ENCODE results near the gene LRCH3.
"Not testable (repeated sequence)": the region's sequence is repeated elsewhere in the genome, so short reads cannot be mapped to it uniquely, and the experiment has no call there.

The LRCH3 gene

GRCh38 chr3:197882586-197882985, 91.5 kb downstream of the LRCH3 start:
- no peak for DNase-seq (ENCODE audit: low read depth in 2 of 3, low spot score in 2 of 3)

GRCh38 chr3:197883541-197883940, 92.5 kb downstream of the LRCH3 start:
- DNase-seq (ENCODE audit: low read depth in 2 of 3, low spot score in 2 of 3): no peak

GRCh38 chr3:197884330-197884729, 93.3 kb downstream of the LRCH3 start:
- not testable (repeated sequence) for DNase-seq (ENCODE audit: low read depth in 2 of 3, low spot score in 2 of 3)

- DNase-seq (ENCODE audit: low read depth in 2 of 3, low spot score in 2 of 3): not testable (repeated sequence)
Observed at GRCh38 chr3:197886052-197886451, 95.0 kb downstream of the LRCH3 start.

- not testable (repeated sequence) for DNase-seq (ENCODE audit: low read depth in 2 of 3, low spot score in 2 of 3)
Observed at GRCh38 chr3:197887430-197888053, 96.5 kb downstream of the LRCH3 start.

GRCh38 chr3:197888511-197888910, 97.5 kb downstream of the LRCH3 start:
- no peak for DNase-seq (ENCODE audit: low read depth in 2 of 3, low spot score in 2 of 3)

- no peak for DNase-seq (ENCODE audit: low read depth in 2 of 3, low spot score in 2 of 3)
Observed at GRCh38 chr3:197889204-197889930, 98.3 kb downstream of the LRCH3 start.

GRCh38 chr3:197890693-197891092, 99.6 kb downstream of the LRCH3 start:
- no peak for DNase-seq (ENCODE audit: low read depth in 2 of 3, low spot score in 2 of 3)

- DNase-seq (ENCODE audit: low read depth in 2 of 3, low spot score in 2 of 3): no peak
Observed at GRCh38 chr3:197892162-197892561, 101.1 kb downstream of the LRCH3 start.

- DNase-seq (ENCODE audit: low read depth in 2 of 3, low spot score in 2 of 3): no peak
Observed at GRCh38 chr3:197896421-197896820, 105.4 kb downstream of the LRCH3 start.

GRCh38 chr3:197899833-197900478, 108.9 kb downstream of the LRCH3 start:
- DNase-seq (ENCODE audit: low read depth in 2 of 3, low spot score in 2 of 3): no peak

- no peak for DNase-seq (ENCODE audit: low read depth in 2 of 3, low spot score in 2 of 3)
Observed at GRCh38 chr3:197901626-197902025, 110.6 kb downstream of the LRCH3 start.

- peak; percentile 67 to 81 (median 79) for DNase-seq (ENCODE audit: low read depth in 2 of 3, low spot score in 2 of 3)
Observed at GRCh38 chr3:197906023-197906849, 115.2 kb downstream of the LRCH3 start.

- no peak for DNase-seq (ENCODE audit: low read depth in 2 of 3, low spot score in 2 of 3)
Observed at GRCh38 chr3:197906850-197907187, 115.8 kb downstream of the LRCH3 start.

- no peak for DNase-seq (ENCODE audit: low read depth in 2 of 3, low spot score in 2 of 3)
Observed at GRCh38 chr3:197907196-197907595, 116.1 kb downstream of the LRCH3 start.

GRCh38 chr3:197908550-197908949, 117.5 kb downstream of the LRCH3 start:
- DNase-seq (ENCODE audit: low read depth in 2 of 3, low spot score in 2 of 3): not testable (repeated sequence)

GRCh38 chr3:197908957-197909701, 118.1 kb downstream of the LRCH3 start:
- no peak for DNase-seq (ENCODE audit: low read depth in 2 of 3, low spot score in 2 of 3)

GRCh38 chr3:197912741-197913476, 121.9 kb downstream of the LRCH3 start:
- no peak for DNase-seq (ENCODE audit: low read depth in 2 of 3, low spot score in 2 of 3)

- no peak for DNase-seq (ENCODE audit: low read depth in 2 of 3, low spot score in 2 of 3)
Observed at GRCh38 chr3:197913641-197914380, 122.8 kb downstream of the LRCH3 start.
